ENCODE measurements around the gene TBL1XR1. TPM values are rescaled to one million over a fixed set of nuclear protein-coding genes. Genes with fewer than 3 reads are reported as not detected.

TBL1XR1 gene
- total RNA-seq, 1 experiment from 2014 or later, result 119 TPM

- no peak overlapping the region for H3K4me3 ChIP-seq (ENCODE audit: insufficient read depth, low read depth, low read length)
- no peak for DNase-seq
- H3K27me3 ChIP-seq (ENCODE audit: control insufficient read depth, insufficient read depth, low read length), result no peaks in the 10 kb centered on the region
- peaks cover 8% of the 10 kb centered on the region for H3K36me3 ChIP-seq (replicated peaks; ENCODE audit: control insufficient read depth, insufficient read depth, low read length)
Measured at GRCh38 chr3:177051411-177051810, 145.9 kb downstream of the TBL1XR1 start.

DNA sequence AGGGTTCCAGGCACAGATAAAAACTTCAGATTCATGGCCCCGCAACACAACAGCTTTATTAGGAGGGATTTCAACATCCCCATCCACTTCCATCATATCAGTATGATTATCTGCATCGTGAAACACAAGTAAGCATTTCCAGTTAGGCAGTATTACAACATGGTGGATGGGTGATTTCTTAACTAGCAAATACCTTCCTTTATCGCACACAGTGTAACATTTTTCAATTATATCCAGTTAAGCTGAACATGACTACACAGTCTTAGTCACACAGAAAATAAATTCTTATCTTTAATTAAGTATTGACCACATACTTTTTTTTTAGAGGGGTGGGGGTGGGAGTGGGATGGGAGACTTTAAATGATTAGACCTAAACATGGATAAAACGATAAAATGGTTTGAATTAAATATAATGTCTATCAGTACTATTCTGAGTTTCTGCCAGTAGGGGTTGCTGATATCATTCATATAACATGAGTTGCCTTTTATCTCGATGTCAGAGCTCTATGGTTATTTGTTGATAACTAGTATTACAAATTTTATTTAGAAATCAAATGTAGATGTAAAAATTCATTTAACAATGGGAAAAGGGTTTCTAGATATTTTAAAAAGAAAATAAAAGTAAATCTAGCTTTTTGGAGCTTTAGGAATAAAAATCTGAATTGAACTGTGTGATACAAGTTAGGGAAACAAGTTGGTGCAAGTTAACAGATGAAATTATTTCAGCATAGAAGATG, 146.6 kb downstream of the TBL1XR1 start:
- peaks cover 8% of the 10 kb centered on the region for H3K36me3 ChIP-seq (replicated peaks; ENCODE audit: control insufficient read depth, insufficient read depth, low read length)
- no peak overlapping the region for H3K4me3 ChIP-seq (ENCODE audit: insufficient read depth, low read depth, low read length)
- DNase-seq, result no peak
- H3K27me3 ChIP-seq (ENCODE audit: control insufficient read depth, insufficient read depth, low read length), result no peaks in the 10 kb centered on the region

GRCh38 chr3:177045767-177046166, 151.5 kb downstream of the TBL1XR1 start:
- peaks cover 7% of the 10 kb centered on the region for H3K36me3 ChIP-seq (replicated peaks; ENCODE audit: control insufficient read depth, insufficient read depth, low read length)
- H3K4me3 ChIP-seq (ENCODE audit: insufficient read depth, low read depth, low read length), result no peak overlapping the region

DNA sequence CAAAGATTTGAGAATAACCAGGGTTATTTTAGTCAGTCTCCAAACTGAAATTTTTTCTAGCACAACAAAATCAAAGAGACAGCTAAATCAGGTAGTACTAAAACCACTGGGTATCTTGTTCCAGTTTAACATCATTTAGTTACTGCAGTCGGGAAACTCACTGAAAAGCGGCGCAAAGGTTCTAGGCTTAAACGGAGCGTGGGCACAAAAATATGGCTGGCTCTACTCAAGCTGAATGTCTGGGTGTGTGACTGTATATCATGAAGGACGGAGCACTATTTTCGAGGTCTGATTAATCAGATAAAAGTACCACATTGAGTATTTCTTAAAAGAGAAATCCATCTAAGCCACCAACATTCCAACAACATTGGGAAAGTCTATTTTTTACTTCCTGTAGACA, 152.1 kb downstream of the TBL1XR1 start:
- H3K4me3 ChIP-seq (ENCODE audit: insufficient read depth, low read depth, low read length), result no peak overlapping the region
- H3K27me3 ChIP-seq (ENCODE audit: control insufficient read depth, insufficient read depth, low read length), result no peaks in the 10 kb centered on the region
- H3K36me3 ChIP-seq (replicated peaks; ENCODE audit: control insufficient read depth, insufficient read depth, low read length), result peaks cover 7% of the 10 kb centered on the region
- DNase-seq, result no peak

More at GRCh38 chr3:177045767-177046166, 151.5 kb downstream of the TBL1XR1 start:
- no peaks in the 10 kb centered on the region for H3K27me3 ChIP-seq (ENCODE audit: control insufficient read depth, insufficient read depth, low read length)
- DNase-seq, result no peak

GRCh38 chr3:177041730-177042551, 155.3 kb downstream of the TBL1XR1 start:
- Histone ChIP-seq H3K36me3 (replicated peaks; ENCODE audit: control insufficient read depth, insufficient read depth, low read length) (peaks cover 4% of the 10 kb centered on the region), H3K27me3 (ENCODE audit: control insufficient read depth, insufficient read depth, low read length) (no peaks in the 10 kb centered on the region), H3K4me3 (ENCODE audit: insufficient read depth, low read depth, low read length) (no peak overlapping the region)
- no peak for DNase-seq

GRCh38 chr3:177041021-177041729, 156.1 kb downstream of the TBL1XR1 start:
- no peaks in the 10 kb centered on the region for H3K27me3 ChIP-seq (ENCODE audit: control insufficient read depth, insufficient read depth, low read length)
- no peak for DNase-seq
- no peak overlapping the region for H3K4me3 ChIP-seq (ENCODE audit: insufficient read depth, low read depth, low read length)
- peaks cover 4% of the 10 kb centered on the region for H3K36me3 ChIP-seq (replicated peaks; ENCODE audit: control insufficient read depth, insufficient read depth, low read length)

- H3K36me3 ChIP-seq (replicated peaks; ENCODE audit: control insufficient read depth, insufficient read depth, low read length), result peaks cover 4% of the 10 kb centered on the region
- no peak overlapping the region for H3K4me3 ChIP-seq (ENCODE audit: insufficient read depth, low read depth, low read length)
- no peaks in the 10 kb centered on the region for H3K27me3 ChIP-seq (ENCODE audit: control insufficient read depth, insufficient read depth, low read length)
- DNase-seq, result no peak
Measured at GRCh38 chr3:177039490-177040274, 157.6 kb downstream of the TBL1XR1 start.

DNA sequence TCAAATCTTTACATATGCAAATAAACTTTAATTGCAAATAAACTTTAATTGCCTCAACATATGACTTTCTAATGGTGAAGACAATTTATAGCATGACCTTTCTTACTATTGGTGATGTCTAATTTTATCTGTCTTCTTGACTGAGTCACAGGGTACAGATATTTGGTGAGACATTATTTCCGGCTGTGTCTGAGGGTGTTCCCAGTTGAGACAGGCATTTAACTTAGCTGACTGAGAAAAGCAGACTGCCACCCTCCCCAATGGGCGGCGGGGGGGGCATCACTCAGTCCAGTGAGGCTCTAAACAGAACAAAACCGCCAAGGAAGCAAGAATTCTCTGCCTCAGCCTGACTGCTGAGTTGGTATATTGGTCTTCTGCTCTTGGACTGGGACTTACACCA, 160.0 kb downstream of the TBL1XR1 start:
- DNase-seq, result no peak
- no peak overlapping the region for H3K4me3 ChIP-seq (ENCODE audit: insufficient read depth, low read depth, low read length)
- no peaks in the 10 kb centered on the region for H3K27me3 ChIP-seq (ENCODE audit: control insufficient read depth, insufficient read depth, low read length)
- H3K36me3 ChIP-seq (replicated peaks; ENCODE audit: control insufficient read depth, insufficient read depth, low read length), result peaks cover 9% of the 10 kb centered on the region

- no peaks in the 10 kb centered on the region for H3K27me3 ChIP-seq (ENCODE audit: control insufficient read depth, insufficient read depth, low read length)
- H3K36me3 ChIP-seq (replicated peaks; ENCODE audit: control insufficient read depth, insufficient read depth, low read length), result peaks cover 9% of the 10 kb centered on the region
Measured at GRCh38 chr3:177035676-177036075, 161.6 kb downstream of the TBL1XR1 start.

GRCh38 chr3:177034832-177035475, 162.3 kb downstream of the TBL1XR1 start:
- Histone ChIP-seq H3K27me3 (ENCODE audit: control insufficient read depth, insufficient read depth, low read length) (no peaks in the 10 kb centered on the region), H3K36me3 (replicated peaks; ENCODE audit: control insufficient read depth, insufficient read depth, low read length) (peaks cover 9% of the 10 kb centered on the region), H3K4me3 (ENCODE audit: insufficient read depth, low read depth, low read length) (no peak overlapping the region)
- no peak for DNase-seq

More at GRCh38 chr3:177035676-177036075, 161.6 kb downstream of the TBL1XR1 start:
- H3K4me3 ChIP-seq (ENCODE audit: insufficient read depth, low read depth, low read length), result no peak overlapping the region
- no peak for DNase-seq

DNA sequence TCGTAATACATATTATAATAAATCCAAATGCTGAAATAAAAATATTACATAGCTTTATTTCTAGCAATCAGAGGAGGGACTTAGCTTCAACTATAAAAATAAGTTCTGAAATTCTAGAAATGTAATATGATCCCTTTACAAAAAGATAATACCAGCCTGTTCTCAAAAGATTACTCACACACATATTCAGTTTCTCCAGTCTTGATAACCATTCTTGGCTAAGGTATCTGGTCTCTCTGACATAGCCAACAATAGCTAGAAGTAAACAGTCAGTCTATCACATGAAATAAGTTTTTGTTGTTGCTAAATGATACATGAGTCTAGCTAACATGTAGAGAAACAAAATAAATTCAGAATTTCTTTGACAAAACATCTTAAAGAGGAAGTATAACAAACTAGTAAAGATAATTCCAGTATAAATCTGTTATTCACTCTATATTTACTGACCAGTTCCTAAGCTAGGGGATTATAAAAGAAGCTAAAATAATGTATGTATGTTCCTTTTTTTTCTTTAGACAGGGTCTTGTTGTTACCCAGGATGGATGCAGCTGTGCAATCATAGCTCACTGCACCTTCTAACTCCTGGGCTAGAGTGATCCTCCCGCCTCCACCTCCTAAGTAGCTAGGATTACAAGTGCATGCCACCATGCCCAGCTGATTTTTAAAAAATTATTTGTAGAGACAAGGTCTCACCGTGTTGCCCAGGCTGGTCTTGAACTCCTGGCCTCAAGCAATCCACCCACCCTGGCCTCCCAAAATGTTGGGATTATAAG, 170.6 kb downstream of the TBL1XR1 start:
- Histone ChIP-seq H3K36me3 (replicated peaks; ENCODE audit: control insufficient read depth, insufficient read depth, low read length) (peaks cover 4% of the 10 kb centered on the region), H3K27me3 (ENCODE audit: control insufficient read depth, insufficient read depth, low read length) (no peaks in the 10 kb centered on the region), H3K4me3 (ENCODE audit: insufficient read depth, low read depth, low read length) (no peak overlapping the region)
- no peak for DNase-seq

DNA sequence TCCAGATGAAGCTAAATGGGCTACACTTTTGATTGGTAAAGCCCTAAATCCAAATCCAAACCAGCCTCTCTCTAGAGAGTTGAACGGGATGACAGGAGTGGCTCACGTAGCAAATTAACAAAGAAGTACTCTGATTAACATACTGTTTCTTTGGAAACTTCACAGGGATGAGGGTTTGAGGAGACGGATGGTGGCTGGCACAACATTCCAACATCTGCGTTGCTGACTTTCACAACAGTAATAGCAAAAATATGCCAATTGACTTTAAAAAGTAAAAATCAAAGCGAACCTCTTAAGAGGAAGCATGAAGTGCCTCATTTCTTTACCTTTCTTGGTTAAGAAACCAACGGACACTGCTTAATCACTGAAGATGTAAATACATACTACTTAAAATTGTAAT, 181.4 kb downstream of the TBL1XR1 start:
- Histone ChIP-seq H3K4me3 (ENCODE audit: insufficient read depth, low read depth, low read length) (no peak overlapping the region), H3K36me3 (replicated peaks; ENCODE audit: control insufficient read depth, insufficient read depth, low read length) (no peaks in the 10 kb centered on the region; the same call in 1 of the 2 replicates), H3K27me3 (ENCODE audit: control insufficient read depth, insufficient read depth, low read length) (no peaks in the 10 kb centered on the region)
- DNase-seq, result no peak

DNA sequence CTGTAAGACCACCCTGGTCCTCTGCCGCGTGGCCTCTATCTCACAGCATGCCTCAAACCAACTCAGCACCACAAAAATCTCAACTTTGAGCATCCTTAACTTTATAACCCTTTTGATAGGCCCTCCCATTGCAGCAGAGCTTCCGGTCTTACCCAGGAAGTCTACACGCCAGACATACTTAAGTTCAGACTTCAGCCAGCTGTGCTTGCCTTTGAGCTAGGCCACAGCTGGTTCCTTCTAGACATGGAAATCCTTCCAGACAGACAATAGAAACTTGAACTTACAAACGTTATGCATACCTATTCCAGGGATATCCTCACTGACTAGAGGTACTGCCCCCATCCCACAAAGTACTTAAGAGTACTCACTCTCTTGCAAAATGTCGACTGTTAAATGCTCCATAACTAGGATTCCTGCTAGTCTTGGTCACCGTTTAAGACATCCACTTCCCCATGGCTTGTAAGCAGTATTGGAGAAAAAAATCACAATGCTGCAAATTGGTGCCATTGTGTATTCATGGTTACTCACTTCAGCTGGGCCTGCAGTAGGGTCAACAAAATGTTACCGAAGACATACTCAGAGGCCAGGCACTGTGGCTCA, 183.5 kb downstream of the TBL1XR1 start:
- Histone ChIP-seq H3K27me3 (ENCODE audit: control insufficient read depth, insufficient read depth, low read length) (no peaks in the 10 kb centered on the region), H3K36me3 (replicated peaks; ENCODE audit: control insufficient read depth, insufficient read depth, low read length) (no peaks in the 10 kb centered on the region; the same call in 1 of the 2 replicates), H3K4me3 (ENCODE audit: insufficient read depth, low read depth, low read length) (no peak overlapping the region)
- DNase-seq, result peak; percentile 7

Measured in H7 (cell line).